ENCODE data around the gene ACSM2B.
"Not testable (repeated sequence)": the region's sequence is repeated elsewhere in the genome, so short reads cannot be mapped to it uniquely, and the experiment has no call there.

The ACSM2B gene

DNA sequence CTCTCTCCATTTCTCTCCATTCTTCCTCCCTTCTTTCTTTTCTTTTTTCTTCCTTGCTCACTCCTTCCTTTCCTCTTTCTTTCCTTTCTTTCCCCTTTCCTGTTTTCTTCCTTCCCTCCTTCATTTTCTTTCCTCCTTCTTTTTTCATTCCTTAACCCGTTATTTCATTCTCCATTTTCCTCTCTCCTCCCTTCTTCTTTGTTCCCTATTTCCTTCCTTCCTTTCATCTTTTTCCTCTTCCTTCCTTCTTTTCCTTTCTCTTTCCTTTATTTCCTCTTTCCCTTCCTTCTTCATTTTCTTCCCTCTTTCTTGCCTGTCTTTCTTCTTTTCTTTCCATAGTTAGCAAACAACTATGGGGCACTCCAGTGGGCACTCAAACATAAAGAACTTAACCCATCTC lies 16.6 kb upstream of the ACSM2B start:
- DNase-seq = not testable (repeated sequence)

DNA sequence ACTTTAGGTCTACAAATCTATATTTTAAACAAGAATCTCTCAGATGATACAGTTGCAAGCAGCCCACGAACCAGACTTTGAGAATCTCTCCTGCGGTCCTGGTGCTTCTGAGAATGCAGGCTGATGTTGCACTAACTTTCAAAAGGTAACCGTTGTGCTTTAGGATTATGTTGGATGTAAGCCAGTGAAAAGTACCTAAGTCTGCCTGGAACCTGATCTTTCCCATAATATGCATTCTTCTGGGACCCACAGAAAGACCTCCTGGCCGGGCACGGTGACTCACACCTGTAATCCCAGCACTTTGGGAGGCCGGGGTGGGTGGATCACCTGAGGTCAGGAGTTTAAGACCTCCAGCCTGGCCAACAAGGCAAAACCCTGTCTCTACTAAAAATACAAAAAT lies 13.3 kb upstream of the ACSM2B start:
- not testable (repeated sequence) for DNase-seq

DNA sequence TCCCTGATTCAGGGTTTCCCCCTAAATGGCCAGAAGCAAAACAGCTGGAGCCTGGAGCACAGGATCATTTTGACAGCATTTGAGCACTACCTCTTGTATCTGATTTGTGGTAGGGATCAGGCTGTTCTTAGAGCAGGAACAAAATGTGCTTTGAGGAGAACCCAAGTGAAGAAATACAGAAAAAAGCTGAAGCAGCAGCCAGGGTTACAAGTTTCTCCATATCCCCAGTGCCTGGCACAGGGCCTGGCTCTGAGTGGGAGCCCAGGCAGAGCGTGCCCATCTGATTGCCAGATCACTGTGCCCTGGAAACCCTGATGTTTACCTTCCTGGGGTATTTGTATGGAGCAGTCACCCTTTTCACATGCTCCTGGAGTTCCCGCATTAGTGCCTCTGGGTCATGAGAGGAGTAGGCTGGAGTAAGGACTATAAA lies 11.5 kb upstream of the ACSM2B start:
- not testable (repeated sequence) for DNase-seq

DNA sequence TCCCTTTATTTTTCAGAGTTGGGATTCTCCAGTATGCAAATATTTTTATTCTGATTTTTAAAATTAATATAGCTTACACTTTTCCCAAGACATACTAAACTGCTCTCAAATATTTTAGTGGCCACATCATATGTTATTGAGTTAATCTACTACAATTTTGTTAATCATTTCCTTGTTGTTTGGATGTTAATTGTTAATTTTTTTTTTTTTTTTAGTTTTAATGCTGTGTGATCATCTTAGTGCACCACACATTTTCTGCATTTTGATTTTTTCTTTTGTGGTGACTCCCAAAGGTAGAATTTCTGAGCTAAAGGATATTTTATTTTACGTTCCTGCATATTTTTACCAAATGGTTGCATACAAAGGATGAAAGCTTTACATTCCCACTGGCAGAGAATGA lies 10.5 kb upstream of the ACSM2B start:
- not testable (repeated sequence) for DNase-seq

DNA sequence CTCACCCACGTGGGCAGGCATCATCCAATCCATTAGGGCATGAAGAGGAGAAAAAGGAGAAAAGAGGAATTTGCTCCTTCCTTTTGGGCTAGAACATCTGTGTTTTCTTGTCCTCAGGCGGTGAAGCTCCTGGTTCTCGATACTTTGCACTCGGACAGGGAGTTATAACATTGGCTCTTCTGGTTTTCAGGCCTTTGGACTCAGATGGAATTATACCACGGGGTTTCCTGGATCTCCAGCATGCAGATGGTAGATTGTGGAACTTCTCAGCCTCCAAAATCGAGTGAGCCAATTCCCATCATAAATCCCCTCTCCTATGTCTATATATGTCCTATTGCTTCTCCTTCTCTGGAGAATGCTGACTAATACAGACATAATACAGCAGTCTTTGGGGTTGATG lies 9.9 kb upstream of the ACSM2B start:
- not testable (repeated sequence) for DNase-seq

DNA sequence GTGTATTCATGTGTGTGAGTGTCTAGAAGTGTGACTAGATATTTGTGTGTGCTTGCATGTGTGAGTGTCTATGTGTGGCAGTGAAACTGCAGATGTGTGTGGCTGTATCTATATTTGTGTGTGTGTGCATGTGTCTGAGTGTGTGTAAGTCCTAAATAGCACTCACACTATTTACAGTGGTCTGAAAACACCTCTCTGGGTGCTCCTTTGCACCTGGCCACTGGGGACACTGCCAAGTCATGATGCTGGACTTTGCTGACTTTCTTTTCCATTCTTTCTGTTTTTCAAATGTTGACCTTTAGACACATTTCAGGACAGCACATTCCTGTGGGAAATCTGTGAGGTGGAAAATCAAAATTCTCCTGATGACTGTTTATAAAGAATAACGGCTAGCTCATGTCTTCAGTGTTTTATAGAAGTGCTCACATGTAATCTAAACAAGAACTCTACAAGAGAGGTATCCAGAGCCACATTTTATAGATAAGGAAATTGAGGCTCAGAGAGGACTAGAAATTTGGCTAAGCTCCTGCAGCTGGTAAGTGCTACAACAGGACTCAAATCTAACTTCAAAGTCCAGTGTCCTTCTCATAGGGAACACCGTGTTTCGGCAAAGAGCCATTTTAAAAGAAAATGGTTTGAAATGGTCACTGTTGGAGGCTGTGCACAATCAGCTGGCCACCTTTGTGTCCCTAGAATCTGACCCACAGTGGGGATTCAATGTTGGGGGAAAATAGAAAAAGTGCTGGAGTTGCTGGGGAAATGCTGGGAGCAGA lies 4.5 kb upstream of the ACSM2B start:
- not testable (repeated sequence) for DNase-seq

DNA sequence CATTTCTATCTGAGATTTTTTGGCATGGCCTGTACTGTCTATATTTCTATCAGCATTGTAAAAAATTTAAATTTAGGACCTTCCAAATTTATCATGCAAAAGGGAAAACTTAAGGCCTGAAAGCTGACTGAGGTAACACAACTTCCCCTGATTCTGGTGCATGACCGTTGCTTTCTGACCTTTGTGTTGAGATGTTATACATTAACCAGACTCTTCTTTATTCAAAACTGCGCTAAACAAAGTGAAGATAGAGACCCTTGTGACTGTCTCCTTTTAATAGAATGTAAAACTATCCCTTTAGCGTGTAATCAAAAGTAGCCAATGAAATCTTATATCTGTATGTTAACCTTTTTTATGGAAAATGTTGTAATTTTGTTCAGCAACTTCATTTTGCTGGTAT lies 1.9 kb upstream of the ACSM2B start:
- not testable (repeated sequence) for DNase-seq

DNA sequence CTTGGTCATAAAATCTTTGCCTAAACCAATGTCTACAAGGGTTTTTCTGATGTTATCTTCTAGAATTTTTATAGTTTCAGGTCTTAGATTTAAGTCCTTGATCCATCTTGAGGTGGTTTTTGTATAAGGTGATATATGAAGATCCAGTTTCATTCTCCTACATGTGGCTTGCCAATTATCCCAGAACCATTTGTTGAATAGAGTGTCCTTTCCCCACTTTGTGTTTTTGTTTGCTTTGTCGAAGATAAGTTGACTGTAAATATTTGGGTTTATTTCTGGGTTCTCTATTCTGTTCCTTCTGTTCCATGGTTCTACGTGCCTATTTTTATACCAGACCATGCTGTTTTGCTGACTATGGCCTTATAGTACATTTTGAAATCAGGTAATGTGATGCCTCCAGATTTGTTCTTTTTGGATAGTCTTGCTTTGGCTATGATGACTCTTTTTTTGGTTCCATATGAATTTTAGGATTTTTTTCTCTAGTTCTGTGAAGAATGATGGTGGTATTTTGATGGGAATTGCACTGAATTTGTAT lies 7.0 kb downstream of the ACSM2B start:
- DNase-seq = not testable (repeated sequence)

DNA sequence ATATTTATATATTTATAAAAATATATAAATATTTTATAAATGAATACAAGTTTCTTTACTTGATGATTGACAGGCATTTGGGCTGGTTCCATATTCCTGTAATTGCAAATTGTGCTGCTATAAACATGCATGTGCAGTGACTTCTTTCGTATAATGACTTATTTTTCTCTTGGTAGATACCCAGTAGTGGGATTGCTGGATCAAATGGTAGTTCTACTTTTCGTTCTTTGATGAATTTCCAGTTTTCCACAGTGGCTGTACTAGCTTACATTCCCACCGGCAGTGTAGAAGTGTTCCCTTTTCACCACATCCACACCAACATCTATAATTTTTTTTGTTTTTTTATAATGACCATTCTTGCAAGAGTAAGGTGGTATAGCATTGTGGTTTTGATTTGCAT lies 7.8 kb downstream of the ACSM2B start:
- no peak for DNase-seq

DNA sequence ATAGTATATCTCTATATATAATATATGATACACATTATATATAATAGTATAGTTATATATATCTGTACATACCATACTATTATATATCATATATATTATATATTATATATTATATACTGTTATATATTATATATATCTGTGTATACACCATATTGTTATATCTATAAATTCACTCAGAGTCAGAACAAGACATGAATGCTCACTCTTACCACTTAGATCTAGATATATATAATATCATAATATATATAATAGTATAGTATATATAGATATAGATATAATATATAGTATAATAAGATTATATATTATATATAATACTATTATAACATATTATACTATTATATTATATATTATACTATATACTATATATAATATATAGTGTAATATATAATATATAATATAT lies 9.3 kb downstream of the ACSM2B start:
- DNase-seq = no peak

DNA sequence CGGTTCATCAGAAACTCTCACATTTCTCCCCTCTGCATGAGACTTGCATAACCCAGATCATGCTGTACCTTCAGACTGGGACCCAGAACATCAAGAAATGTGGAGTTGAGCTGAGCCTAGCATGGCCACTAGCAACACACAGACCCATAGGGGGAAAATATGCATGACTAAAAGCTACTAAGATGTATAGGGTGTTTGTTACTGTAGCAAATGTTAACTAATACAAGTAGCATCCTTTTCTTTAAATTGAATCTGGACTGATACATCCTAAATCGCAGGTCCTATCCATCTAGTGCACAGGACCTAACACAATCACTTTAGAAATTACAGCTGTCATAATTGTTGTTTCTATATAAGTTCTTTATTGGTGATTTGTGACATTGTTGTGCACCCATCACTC lies 10.8 kb downstream of the ACSM2B start:
- not testable (repeated sequence) for DNase-seq

DNA sequence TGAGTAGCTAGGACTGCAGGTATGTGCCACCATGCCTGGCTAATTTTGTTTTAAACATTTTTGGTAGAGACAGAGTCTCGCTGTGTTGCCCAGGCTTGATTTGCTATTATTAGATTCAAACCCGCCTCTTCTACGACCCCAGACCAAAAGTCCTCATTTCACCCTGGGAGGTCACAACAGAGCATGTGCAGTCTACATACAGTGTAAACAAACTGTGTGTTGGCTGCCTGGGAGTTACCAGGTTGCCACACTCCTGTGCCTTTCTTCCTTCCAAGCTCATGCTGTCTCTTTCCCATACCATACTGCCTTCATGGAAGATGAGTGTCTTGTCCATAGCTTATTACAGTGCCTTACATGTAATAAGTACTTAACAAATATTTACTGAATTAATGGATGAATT lies 11.9 kb downstream of the ACSM2B start:
- not testable (repeated sequence) for DNase-seq

DNA sequence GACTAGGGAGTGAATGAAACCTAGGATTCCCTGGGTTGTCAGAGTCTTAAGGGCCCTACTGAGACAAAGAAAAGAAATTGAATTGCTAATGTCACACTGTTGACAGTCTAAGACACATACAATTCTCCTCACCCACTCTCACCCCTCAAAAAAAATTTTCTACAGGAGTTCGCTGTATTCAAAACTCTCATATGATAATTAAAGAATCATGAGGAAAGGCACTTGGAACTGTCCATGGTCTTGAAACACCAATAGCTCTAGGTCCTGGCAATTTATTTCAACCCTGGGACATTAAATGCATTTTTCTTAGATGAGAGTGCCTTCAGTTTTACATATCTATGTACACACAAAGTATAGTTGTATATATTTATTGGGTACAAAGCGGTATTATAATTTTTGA lies 20.5 kb downstream of the ACSM2B start:
- DNase-seq = not testable (repeated sequence)

DNA sequence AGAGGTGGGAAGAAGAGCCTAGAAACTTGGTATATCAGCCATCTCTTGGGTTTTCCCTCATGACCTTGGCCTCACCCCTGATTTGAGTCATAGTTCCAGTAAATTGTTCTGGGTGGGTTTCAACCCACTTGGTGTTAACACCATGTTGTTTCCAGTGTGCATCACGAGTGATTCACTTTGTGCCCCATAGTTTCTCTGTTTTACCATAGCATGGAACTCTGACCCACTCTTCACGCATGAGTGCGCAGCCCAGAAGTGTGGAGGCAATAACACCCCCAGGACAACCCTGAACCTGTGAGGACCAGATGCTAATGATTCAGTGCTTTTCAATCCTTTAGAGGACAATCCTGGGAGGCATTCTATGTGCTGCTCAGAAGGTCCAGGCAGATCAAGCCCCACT lies 21.5 kb downstream of the ACSM2B start:
- not testable (repeated sequence) for DNase-seq

DNA sequence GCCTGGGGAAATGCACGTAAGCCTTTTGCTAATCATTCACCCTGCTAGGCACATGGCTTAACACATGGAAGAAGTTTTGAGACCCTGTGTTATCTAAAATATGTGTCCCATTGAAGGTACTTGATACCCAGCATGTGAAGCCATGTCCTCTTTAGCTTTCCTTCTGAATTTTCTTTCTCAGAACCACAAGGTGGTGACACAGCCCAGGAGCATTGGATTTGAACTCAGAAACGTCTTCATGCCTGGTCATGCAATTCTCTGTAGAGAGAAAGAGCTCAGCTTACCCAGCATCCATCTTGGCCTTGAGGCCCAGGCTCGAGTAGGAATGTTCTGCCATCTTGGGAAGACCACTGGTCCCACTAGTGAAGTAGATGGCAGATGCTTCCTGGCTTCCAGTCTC lies 22.7 kb downstream of the ACSM2B start:
- DNase-seq = not testable (repeated sequence)

DNA sequence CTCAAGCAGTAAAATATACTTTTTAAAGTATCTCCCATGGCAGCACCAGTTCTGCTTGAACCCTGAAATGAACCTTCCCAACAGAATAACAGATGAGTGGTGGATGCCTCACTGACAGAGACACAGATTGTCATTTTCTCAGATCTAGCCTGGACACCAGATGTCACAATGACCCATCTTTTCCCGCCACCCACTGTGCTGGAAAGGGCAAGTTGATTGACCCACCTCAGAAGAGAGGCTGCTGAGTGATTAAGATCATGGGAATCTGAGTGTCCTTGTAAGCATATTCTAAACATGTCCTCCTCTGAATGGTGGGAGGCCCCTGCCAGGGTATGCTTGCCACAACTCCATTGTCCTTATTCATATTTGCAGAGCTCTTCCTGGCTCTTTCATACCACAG lies 29.2 kb downstream of the ACSM2B start:
- DNase-seq = not testable (repeated sequence)

DNA sequence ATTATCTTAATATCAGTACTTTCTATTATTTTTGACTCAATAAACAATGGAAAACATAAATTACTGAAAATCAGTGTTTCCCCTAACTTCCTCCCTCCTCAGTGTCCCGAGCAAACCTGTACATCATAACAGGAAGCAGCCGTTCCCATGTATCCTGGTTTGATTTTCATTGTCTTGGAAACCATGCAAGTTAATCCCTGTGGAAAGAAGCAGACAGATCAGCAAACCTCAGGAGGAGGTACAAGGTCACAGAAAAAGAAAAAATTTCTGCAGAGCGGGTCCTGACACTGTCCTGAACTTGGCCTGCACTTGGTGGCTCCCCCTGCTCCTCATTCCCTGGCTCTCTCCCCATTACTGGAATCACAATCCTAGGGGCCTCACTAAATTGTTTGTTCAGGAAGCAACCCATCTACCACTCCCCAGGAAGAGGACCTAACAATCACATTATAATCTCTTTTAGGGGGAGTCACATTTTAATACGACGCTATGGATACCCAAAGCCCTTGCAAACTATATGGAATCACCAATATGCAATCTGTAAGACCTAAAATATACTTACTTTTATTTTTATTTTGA lies 29.8 kb downstream of the ACSM2B start:
- DNase-seq = not testable (repeated sequence)

DNA sequence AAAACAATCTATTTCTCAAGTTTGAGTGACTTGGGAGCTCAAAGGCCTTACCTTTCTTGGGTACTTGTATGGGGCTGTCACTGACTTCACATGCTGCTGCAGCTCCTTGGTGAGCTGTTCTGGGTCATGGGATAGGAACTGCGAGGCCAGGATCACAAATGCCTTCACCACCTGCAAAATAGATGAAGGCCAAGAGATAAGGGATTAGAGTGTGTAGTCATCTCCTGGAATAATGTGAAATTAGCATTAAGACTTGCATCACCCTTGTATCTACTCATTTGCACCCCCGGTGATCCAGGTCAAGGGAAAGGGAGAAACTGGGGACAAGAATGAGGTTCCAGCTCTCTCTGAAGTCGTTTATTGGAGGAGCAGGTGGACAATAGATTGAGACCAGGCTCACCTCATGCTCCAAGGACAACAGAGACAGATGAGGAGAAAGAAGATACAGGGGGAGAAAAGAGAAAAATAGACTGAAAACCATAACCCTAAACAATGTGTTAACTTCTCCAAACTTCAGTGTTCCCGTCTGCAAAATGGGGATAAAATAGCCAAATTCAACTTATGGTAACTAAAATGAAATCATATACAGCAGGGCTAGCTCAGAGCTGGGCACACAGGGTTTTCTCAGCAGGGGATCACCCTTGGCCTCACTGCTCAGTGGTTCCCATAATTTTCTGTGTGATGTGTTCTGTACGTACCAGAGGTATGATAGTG lies 35.4 kb downstream of the ACSM2B start:
- DNase-seq = not testable (repeated sequence)

DNA sequence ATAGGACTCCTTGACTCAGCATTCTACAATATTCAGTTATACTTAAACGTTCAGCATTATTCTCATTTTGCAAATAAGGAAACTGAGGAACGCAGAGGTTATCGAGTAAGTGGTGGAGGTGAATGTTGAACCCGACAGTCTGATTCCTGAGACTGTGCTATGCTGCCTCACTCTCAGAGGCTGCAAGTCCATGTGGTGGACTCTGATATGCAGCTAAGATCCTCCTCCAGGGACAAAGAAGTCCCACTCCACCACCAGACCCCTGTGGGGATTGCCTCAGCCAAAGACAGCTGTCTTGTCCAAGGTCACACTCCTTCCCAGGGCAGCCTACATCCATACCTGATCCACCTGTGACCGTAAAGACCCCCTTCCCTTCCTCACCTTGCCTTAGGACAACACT lies 37.5 kb downstream of the ACSM2B start:
- no peak for DNase-seq

DNA sequence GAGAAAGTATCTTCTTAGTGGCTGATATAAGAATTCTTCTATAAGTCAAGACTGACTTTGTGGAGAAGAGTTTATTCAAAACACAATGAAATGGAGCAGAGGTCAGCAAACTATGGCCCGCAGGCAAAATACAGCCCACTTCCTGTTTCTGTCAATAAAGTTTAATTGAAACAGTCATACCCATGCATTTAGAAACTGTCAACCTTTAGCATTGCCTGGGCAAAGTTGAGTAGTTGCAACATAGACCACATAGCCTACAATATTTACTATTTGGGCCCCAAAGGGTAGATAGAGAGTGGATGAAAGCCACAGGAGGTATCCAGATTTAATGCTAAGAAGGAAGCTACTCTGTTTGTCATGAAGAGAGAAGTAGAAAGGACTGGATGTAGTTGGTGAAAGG lies 38.0 kb downstream of the ACSM2B start:
- no peak for DNase-seq

DNA sequence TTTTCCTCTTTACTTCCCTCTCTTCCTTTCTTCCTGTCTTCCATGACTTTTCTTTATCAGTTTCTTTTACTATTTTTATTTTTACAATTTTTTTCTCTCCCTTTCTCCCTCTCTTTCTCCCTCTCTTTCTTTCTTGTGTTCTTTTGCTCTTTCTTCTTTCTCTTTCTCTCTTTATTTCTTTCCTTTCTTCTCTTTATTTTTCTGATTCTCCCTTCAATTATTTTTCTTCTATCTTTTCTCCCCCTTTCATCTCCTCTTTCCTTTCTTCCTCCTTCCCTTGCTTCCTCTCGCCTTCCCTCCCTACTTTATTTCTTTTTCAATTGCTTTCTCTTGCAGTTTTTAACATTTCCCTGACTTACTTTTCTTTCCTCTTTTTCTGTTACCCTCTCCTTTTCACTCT lies 39.5 kb downstream of the ACSM2B start:
- not testable (repeated sequence) for DNase-seq

DNA sequence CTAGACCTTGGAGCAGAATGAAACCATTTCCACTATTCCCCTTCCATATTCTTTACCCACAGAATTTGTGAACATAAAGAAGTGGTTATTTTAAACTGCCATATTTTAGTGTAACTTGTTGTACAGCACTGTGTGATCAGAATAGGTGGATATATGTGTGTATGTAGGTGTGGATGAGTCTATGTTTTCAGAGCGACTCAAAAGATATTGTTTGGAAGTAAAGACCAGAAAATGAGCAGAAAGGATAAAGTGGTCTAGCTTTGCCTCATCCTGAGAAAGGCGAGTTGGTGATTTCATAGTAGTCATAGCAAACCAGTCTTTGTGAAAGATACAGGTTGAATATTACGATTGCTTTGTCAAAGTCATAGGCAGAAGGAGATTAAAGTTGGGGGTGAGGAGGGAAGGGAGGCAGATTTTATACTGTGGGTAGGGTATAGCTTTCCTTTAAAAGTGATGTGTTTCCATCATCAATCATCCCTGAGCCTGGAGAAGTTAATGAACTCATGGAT lies 43.8 kb downstream of the ACSM2B start:
- DNase-seq = not testable (repeated sequence)

DNA sequence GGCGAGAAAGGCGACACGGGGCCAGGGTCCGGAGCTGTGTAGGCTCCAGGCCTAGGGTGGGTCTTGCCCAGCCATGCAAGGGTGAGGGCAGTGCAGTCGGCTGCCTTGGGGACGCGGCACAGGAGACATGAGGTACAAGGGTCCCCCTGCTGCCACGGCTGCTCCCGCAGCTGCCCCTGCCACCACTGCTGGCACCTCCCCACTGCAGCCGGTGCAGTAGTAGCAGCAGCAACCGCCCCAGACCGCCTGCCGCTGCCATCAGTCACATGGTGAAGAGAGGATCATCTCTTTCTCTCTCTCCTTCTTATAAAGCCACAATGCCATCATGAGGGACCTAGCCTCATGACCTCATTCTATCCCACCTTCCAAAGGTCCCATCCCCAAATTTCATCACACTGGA lies 44.4 kb downstream of the ACSM2B start:
- not testable (repeated sequence) for DNase-seq
